Right ventricle myocardium inferior (tissue), 1 donor: ENCODE measurements around the gene RARB. TPM values are rescaled to one million over a fixed set of nuclear protein-coding genes. Genes with fewer than 3 reads are reported as not detected.
A peak's percentile ranks its signal among the peaks of the same experiment; 100 is the strongest.

ENCODE experiments used
- ATAC-seq: fragments of 200-7000 bp; cut with Tn5 transposase; one replicate; pipeline ENCODE4 v1.9.1; 2020; ENCODE audit warnings: mild to moderate bottlenecking, moderate library complexity
- DNase-seq: peaks from one replicate; pipeline ENCODE4 v3.0.0; 2021; ENCODE audit errors: missing footprints
- intact Hi-C: fragments of 100-400 bp; cut with DNase I; formaldehyde crosslinking; loops from one replicate; pipeline ENCODE4 v1.11.0; 2022
- total RNA-seq: library from RNA; stranded (reverse); fragmentation: NEBNext Ultra II Directional; extraction: Animal tissue kit (Norgen Biotek cat#: 25700); gene quantifications from one replicate; pipeline ENCODE4 v1.2.1, GENCODE V29; 2021
- donor health status: DM: no; HTN: yes; CAD: no; lungs with severe emphysema.

Gene RARB
- total RNA-seq, 1 donor from 2014 or later: 17.5 TPM

DNA sequence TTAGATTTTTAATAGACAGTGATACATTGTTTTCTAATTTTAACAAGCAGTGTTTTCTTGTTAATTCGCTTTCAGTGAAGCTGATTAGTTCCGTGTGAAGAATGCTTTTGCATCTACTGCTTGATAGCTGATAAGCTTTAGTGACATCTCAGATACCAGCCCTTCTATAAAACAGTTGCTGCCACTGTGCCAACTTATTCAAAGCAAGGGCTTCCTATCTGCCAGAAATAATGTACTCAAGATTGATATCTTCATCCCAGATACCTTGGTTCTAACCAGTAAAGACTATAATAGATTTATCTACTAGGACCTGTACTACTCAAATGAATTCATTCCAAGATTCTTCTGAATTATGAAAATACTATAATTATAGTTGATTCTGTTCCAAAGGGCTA is 30.4 kb downstream of the RARB start:
- no peak for ATAC-seq
- intact Hi-C loops: no loop called here
- no peak for DNase-seq

DNA sequence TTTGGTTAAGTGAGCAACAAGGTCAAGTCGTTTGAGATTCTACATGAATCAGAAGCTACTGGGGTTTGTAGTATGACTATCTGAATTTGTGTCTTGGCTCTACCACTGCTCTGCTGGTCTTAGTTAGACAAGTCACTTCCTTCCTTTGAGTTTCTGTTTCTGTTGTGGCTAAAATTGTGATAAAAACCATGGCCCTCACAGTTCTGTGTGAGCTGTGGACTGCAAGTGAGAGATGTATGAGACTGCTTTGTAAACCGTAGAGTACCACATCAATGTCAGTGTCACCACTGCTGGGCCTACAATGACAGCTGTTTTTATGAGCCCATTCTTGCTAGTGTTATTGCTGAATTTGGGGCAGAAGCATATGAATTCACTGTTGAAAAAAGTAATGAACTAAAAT is 32.7 kb downstream of the RARB start:
- no peak for DNase-seq

DNA sequence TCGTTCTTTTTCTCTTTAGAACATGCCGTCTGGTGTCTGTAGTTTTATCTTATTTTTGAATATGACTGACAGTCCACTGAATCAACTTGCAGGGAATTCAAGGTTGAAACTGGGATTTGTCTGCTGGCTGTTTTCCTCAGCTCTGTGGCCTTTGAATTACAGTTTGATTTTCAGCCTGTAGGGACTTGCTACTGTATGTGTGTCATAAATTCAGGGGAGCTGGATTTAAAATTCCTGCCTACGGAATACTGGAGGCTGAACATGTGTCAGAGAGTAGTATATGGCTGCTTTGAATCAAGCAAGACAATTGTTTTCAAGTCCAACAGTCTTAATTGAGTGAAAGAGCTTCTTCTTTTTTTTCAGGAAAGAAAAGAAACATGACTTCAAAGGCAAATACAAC is 33.9 kb downstream of the RARB start:
- ATAC-seq (no peak), DNase-seq (no peak)
- intact Hi-C loops: no loop called here

More for the DNA sequence above, 32.7 kb downstream of the RARB start:
- intact Hi-C loops: no loop called here
- ATAC-seq: no peak

DNA sequence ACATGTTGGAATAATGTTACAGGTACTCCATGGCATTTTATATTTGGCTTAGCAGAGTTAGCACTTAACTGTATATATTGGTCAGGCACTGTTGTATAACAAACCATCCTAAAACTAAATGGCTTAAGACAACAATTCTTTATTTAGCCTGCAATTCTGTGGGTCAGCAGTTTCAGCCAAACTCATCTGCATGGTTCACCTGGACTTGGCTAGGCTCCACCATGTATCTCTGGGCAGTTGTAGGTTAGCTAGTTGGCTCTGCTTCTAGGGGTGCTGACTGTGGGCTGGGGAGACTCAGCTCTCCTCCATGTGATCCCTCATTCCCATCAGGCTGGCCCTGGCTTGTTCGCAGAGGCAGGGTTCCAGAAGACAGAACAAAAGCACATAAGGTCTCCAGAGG is 34.4 kb downstream of the RARB start:
- no peak for DNase-seq
- ATAC-seq: no peak
- intact Hi-C loops: no loop called here

DNA sequence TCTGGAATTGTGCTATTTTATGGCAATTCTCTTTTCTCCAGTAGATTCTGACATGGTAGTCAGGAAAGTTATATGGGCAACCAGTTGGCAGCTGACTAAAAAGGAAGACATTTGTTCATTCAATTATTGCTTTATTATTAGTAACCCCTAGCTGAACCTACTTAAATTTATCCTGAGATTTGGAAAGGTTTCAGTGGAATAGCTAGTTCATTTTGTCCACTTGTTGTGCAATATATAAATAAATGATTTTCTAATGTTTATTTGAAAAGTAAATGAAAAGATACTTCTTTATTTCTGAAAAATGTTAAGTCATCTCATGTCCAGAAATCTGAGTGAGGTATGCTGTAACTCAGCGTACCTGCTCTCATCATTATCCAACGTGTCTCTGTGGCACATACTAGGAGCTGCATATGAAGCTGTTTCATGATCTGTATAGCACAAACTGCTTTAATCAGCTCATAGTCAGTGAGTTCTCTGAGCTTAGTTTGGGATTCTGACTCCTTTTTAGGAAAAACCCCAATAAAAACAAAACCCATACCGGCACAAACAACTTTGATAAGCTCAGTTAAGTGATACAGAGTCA is 35.9 kb downstream of the RARB start:
- intact Hi-C loops: no loop called here
- ATAC-seq: no peak
- DNase-seq: no peak

DNA sequence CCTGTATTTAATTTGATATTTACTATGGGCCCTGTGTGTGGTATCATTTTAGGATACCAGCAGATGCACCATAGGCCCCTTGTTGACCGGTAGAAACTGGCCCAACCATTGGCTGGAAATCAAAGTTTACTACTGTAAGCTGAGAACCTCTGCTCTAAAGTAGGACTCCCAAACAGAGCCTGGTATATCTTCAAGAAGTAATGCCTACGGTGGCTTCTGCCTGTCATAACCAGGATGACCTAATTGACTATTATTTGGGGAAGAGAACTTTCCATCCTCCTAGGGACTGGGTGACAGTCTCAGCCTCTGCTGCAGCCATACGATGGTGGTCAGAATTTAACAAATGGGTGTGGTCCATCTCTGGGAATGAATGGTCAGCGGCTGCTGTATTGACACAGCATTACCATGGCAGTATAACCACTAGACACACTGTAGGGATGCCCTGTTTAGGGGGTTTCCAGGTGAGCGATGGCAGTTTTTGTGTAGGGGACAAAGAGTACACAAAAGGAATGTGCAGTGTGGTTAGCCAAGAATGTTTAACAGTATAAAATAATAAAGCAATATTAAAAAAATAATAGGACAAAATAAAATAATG is 37.3 kb downstream of the RARB start:
- intact Hi-C loops: loop anchor here (5.0 kb wide), 1 partner anchor 38 kb away; the partner anchor contains the start of gene RARB
- ATAC-seq (no peak), DNase-seq (no peak)

DNA sequence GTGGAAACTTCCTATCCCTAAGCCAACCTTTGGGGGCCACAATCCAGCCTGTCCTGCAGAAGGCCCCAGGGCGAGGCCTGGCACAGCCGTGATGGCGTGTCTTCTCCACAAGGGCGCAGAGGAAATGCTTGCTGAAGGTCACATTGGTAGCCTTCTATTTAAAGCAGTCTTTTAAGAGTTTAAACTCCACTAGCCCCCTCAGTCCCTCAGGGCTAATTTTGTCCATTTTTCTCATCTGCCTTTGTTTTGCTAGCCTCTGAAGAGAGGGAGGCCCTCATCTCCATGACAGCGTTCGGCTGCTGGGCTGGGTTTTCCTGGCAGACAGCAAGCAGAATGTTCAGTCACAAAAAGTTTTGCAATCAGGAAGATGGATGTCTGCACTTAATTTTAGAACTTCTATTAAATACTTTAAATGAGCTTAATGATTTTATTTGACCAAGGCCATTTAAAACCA is 40.8 kb downstream of the RARB start:
- ATAC-seq: peak; percentile 89
- intact Hi-C loops: loop anchor here (5.0 kb wide), 1 partner anchor 42 kb away; the partner anchor contains the start of gene RARB

DNA sequence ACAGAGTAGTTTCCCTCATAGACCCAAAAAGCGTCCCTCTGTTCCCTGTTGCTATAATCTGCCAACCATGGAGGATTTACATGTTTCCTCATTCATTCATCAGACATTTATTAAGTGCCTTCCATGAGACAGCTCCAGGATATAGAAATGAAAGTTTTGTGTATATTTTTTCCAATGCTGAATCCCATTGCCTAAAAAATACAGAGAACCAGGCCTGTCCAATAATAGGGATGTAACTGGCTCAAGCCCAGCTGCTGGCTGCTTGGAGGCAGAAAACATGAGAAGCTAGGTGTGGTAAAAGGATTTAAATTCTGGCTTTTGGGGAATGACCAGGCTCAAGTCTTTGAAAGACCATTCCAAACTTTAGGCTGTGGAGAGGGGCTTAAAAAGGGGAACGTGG is 41.5 kb downstream of the RARB start:
- intact Hi-C loops: loop anchor here (5.0 kb wide), 1 partner anchor 42 kb away; the partner anchor contains the start of gene RARB
- ATAC-seq (peak; percentile 26), DNase-seq (no peak)

More for the DNA sequence above, 40.8 kb downstream of the RARB start:
- DNase-seq: peak; percentile 81

DNA sequence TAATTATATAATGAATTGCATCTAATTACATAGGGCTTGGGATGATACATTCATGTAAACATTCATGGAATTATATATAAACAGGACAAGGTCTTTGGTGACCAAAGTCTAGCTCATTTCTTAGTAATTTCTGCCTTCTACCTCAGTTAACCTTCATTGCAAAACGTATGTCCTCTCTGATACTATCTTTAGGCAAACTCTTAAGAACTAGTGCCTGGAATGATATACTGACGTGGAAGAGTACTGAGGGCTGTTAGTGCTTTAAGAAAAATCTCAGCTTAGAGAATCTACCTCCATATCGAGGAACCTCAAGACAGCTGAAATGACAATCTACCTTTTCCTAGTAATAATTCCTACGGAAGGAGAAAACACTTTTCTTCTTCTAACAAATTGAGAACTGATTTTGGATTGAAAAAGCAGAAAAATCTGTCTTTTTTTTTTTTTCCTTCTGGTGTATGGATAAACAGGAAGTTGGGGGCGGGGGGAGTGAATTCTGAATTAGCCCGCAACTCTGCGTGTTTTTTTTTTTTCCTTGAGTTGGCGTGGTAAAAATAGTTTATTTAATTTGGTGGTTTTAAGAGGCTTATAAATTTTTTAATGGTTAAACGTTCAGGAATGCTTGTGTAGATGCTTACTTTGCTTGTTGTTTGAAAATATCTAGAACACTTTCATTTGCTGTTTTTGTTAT is 43.2 kb downstream of the RARB start:
- ATAC-seq: no peak
- DNase-seq: no peak
- intact Hi-C loops: loop anchor here (5.0 kb wide), 1 partner anchor 86 kb away; no protein-coding TSS in a partner anchor

DNA sequence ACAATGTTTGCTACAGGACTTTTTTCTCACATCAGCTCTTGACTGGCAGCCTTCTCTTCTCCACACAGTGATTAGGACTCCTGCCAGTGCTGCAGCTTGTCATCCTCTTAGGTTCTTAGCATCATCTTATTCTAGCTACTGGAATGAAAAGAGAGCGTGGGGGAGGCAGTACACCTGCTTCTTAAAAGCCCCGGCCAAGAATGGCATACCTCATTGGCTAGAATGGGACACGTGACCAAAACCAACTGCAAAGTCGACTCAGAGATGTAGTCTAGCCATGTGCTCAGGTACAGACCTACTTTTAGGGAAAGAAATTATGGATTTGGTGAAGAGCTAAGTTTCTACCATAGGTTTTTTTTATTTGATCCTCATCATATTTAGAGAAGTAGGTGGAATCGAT is 44.1 kb downstream of the RARB start:
- no peak for DNase-seq
- intact Hi-C loops: loop anchor here (5.0 kb wide), 1 partner anchor 85 kb away; no protein-coding TSS in a partner anchor
- ATAC-seq: no peak

DNA sequence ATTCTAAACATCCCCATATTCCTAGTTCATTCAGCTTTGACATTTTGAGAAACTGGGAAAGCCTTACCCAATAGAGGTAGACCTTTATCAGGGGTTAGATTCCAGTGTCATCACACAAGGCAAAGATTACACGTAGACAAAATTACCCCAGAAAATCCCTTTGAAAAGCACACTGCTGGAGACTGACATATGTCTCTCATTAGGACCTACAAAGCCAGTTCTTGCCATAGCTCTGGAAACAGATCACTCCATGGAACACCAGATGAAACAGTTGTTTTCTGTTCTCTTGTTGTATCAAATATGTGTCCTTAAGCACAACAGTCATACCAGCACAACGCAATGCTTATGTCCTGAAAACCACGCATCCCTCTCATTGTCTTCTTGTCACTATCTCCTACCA is 44.7 kb downstream of the RARB start:
- ATAC-seq (no peak), DNase-seq (no peak)
- intact Hi-C loops: loop anchor here (5.0 kb wide), 1 partner anchor 85 kb away; no protein-coding TSS in a partner anchor

DNA sequence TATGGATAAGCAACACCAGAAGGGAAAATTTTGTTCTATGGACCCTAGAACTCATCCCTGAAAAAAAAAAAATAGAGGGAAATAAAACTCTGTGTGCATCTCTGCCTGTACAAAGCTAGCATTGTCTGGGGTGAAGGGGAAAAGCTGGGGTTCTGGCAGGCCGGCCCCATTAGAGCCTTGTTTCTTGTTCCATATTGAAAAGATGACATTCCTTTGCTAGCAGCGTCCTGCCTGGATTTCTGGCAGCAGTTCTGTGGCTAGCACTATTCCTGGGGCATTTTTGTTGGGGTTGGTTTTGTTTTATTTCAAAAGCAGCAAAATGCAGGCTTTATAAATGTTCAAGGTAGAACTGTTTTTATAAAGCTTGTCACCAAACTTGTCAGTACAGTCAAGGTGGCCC is 45.2 kb downstream of the RARB start:
- intact Hi-C loops: loop anchor here (5.0 kb wide), 1 partner anchor 84 kb away; no protein-coding TSS in a partner anchor
- no peak for ATAC-seq
- no peak for DNase-seq

DNA sequence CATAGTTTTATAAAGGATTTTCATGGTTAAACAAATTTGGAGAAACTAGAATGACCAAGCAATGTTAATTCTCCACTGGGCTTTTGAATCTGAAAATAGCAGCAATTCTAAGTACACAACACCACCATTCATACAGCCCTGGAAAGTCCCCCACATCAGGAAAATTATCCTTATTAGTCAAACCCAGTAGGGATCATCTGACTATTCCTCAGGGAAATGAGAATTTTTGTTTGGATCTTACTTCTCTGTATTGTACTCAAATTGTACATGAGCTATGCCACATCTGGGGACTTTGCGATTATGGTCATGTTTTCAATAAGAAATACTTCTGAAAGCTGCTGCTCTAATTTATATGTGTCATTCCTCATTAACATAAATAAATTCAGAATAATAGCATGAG is 46.0 kb downstream of the RARB start:
- DNase-seq (no peak), ATAC-seq (no peak)
- intact Hi-C loops: loop anchor here (5.0 kb wide), 1 partner anchor 83 kb away; no protein-coding TSS in a partner anchor

DNA sequence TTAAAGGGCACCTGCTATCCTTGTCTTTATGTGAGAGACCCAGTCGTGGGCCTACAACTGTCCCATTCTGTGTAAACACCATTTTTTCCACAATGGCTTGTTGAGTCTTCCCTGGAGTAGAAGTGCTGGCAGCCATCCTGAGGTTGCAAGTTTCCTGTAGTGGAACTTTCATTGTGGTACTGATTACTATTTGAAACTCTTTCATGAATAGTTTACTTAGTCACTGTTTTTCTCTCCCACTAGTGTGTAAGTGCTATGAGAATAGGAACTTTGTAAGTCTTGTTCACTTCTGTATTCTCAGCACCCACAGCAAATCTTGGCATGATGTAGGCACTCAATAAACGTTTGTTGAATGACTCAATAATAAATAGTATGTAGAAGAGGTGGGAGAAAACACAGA is 48.6 kb downstream of the RARB start:
- no peak for DNase-seq
- no peak for ATAC-seq
- intact Hi-C loops: no loop called here

DNA sequence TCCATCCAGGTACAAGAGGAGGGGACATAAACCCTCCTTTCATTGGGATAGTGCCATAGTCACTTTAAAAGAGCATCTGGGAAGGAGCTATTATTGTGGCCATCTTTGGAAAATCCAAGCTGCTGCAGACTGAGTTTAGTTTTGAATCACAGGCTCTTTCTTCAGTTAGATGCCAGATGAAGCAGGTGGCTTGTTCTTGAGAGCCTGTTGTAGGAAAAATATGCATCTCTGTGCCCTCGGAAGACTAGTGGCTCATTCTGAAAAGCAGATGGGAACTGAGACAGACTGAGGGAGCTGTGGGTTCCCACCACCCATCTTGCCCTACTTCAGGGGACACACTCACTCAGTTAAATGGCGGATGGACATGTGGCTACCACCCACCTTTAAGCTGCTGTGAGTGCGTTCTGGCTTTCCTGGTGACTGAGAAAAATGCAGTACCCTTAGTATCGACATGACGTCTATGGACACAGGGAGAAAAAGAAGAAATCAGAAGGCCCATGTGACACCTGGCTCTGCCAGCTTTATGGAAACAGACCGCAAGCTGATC is 50.2 kb downstream of the RARB start:
- DNase-seq (no peak), ATAC-seq (no peak)
- intact Hi-C loops: no loop called here

DNA sequence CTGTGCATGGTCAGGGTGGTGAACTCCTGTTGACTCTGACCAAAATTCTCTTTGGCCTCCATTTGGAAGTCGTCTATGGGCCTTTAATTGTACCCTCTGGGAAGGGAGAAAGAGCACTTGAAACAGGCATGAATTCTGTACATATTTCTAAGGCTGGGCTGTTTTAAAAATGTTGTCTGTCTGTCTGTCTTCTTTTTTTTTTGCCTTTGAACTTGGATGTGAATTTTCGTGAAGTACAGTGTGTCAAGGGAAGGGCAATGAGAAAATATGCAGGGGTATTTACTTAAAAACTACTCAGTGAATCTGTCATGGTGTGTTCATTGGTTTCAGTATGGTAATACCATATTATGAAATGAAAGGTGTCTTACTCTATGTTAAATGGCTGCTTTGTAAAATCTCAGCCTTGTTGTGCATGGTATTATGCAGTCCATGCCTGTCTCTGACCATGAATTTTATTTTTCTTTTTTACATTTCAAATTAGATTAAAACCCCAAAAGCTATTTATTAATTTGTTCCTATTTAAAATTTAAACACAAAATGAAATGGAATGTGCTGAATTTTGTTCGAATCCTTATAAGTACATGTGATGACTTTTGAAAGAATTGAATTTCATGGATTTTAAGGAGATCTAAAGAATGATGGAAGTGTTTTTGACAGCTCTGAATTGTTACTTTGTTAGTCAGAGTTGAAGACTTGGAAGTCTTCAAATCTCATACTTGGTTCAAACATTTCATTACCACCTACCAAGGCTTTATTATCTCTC is 51.1 kb downstream of the RARB start:
- ATAC-seq: no peak
- intact Hi-C loops: no loop called here
- DNase-seq: no peak

DNA sequence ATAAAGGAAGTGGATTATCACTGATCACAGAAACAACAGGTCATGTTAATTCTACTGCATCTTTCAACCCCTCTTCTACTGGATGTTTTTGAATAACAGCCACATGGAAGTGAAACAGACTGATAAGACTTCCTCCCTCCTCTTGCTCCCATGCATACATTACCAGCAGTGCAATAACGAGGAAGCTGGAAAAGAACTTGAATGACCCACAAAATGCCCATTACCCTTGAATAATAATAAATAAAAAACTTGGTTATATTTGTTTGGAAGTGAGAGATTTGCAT is 51.6 kb downstream of the RARB start:
- intact Hi-C loops: loop anchor here (5.0 kb wide), 1 partner anchor 52 kb away; the partner anchor contains the start of gene RARB
- DNase-seq (no peak), ATAC-seq (no peak)

DNA sequence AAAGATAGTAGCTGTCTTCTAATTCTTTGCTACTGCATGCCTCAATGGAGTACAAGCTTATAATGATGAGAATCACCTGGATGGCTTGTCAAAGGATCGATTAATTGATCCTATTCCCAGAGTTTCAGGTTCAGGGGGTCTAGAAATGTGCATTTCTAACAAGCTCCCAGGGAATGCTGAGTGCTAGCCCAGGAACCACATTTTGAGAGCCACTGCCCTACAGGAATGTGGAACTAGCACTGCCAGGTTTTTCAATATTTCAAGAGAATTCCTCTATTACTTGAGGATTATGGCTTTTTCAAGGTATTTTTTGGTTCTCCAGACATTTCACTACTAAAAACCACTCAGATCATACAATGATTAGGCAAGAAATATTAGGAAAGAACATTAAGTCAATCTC is 52.7 kb downstream of the RARB start:
- DNase-seq (no peak), ATAC-seq (no peak)
- intact Hi-C loops: loop anchor here (5.0 kb wide), 1 partner anchor 54 kb away; the partner anchor contains the start of gene RARB

DNA sequence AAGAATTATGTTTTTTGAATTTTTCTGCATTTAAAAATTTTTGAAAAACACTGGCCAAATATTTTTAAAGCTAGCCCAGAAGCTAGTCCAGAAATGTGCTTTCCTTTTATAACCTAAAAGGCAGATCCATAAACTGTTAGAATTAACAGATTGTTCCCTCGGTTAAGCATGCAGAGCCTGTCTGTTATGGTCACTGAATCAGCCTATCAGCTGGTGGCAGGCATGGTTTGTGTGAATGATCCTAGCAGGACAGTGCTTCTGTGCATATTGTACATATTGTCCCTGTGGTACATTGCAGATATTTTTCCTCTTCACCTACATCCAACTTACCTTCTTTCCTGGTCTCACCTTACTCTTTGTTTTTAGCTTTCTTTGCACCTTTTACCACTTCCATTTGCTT is 53.3 kb downstream of the RARB start:
- intact Hi-C loops: loop anchor here (5.0 kb wide), 1 partner anchor 54 kb away; the partner anchor contains the start of gene RARB
- DNase-seq: no peak
- ATAC-seq: peak; percentile 68
